SK-N-SH (cell line): ENCODE results near the gene KRT20. TPM values are rescaled to one million over a fixed set of nuclear protein-coding genes. Genes with fewer than 3 reads are reported as not detected.

ENCODE experiments used
- CTCF ChIA-PET: fragments of 300-600, 350-600 bp; formaldehyde crosslinking; extraction: SDS; loops from one replicate; lab custom pipeline; 2021; lab: Yijun Ruan, JAX
- POLR2A ChIA-PET: fragments of 350-600 bp; sonication (Branson Sonifier 250); formaldehyde crosslinking; extraction: SDS; loops from one replicate; lab custom pipeline; 2020; ENCODE audit warnings: antibody characterized with exemption, inconsistent platforms; lab: Yijun Ruan, JAX
- DNase-seq: peaks from one replicate; pipeline ENCODE4 v3.0.0; 2012
- H2AFZ ChIP-seq: fragments of 200-600 bp; sonication (generic); 2 replicates; pipeline ENCODE4 v1.8.1; 2016; ENCODE audit warnings: antibody characterized with exemption, mild to moderate bottlenecking, low read depth
- H3F3A ChIP-seq: fragments of 200-600 bp; sonication (generic); replicated peaks from 2 replicates; pipeline ENCODE3; 2016; ENCODE audit warnings: antibody characterized with exemption, mild to moderate bottlenecking; ENCODE audit not compliant: insufficient read depth
- H3K27ac ChIP-seq, 2 experiments: fragments of 200-500 bp in 1 of 2; fragments of 200-600 bp in 1 of 2; sonication (Bioruptor generic) in 1 of 2; sonication (generic), shearing (Covaris generic) in 1 of 2; 2 replicates each; pipeline versions ENCODE4 v1.5.1 to v1.6.1; 2014 to 2016; ENCODE audit warnings: low read depth in 2 of 2, inconsistent platforms in 1 of 2, low read length in 1 of 2, mild to moderate bottlenecking in 1 of 2, mixed read lengths in 1 of 2
- H3K27me3 ChIP-seq: fragments of 200-600 bp; sonication (generic), shearing (Covaris generic); 2 replicates; pipeline ENCODE4 v1.6.1; 2016; ENCODE audit warnings: mixed run types; ENCODE audit not compliant: insufficient read depth
- H3K36me3 ChIP-seq, 2 experiments: fragments of 200-500 bp in 1 of 2; fragments of 200-600 bp in 1 of 2; sonication (Bioruptor generic) in 1 of 2; sonication (generic) in 1 of 2; replicated peaks in 1 of 2; 2 replicates each; pipeline versions ENCODE3 to v1.5.1; 2014 to 2016; ENCODE audit warnings: low read length in 1 of 2, mild to moderate bottlenecking in 1 of 2; ENCODE audit not compliant: insufficient read depth in 2 of 2, control insufficient read depth in 1 of 2
- H3K4me1 ChIP-seq, 2 experiments: fragments of 200-500 bp in 1 of 2; fragments of 200-600 bp in 1 of 2; sonication (Bioruptor generic) in 1 of 2; sonication (generic), shearing (Covaris generic) in 1 of 2; 2 replicates each; pipeline versions ENCODE4 v1.5.1 to v1.6.1; 2014 to 2016; ENCODE audit warnings: low read depth in 1 of 2, low read length in 1 of 2, mixed run types in 1 of 2; ENCODE audit not compliant: insufficient read depth in 2 of 2, control insufficient read depth in 1 of 2
- H3K4me2 ChIP-seq: fragments of 200-600 bp; sonication (generic), shearing (Covaris generic); 2 replicates; pipeline ENCODE4 v1.6.1; 2017; ENCODE audit warnings: mixed run types
- H3K4me3 ChIP-seq, 2 experiments: fragments of 200-500 bp in 1 of 2; fragments of 200-600 bp in 1 of 2; sonication (Bioruptor generic) in 1 of 2; sonication (generic), shearing (Covaris generic) in 1 of 2; 2 replicates each; pipeline versions ENCODE4 v1.5.1 to v1.8.1; 2014 to 2016; ENCODE audit warnings: low read depth in 2 of 2, inconsistent platforms in 1 of 2, low read length in 1 of 2, mild to moderate bottlenecking in 1 of 2, mixed read lengths in 1 of 2, moderate library complexity in 1 of 2
- H3K79me2 ChIP-seq: fragments of 200-600 bp; sonication (generic); 2 replicates; pipeline ENCODE4 v1.8.1; 2017; ENCODE audit warnings: mild to moderate bottlenecking; ENCODE audit not compliant: insufficient read depth
- H3K9ac ChIP-seq: fragments of 200-600 bp; sonication (generic); 2 replicates; pipeline ENCODE4 v1.6.1; 2017; ENCODE audit warnings: mixed run types
- H3K9me2 ChIP-seq: fragments of 200-600 bp; sonication (generic); 2 replicates; pipeline ENCODE4 v1.6.1; 2017; ENCODE audit warnings: mixed run types
- H3K9me3 ChIP-seq: fragments of 200-600 bp; sonication (generic); 2 replicates; pipeline ENCODE4 v1.6.1; 2017; ENCODE audit warnings: mixed run types, mild to moderate bottlenecking, moderate library complexity
- H4K20me1 ChIP-seq: fragments of 200-600 bp; sonication (generic); 2 replicates; pipeline ENCODE4 v1.6.1; 2017; ENCODE audit warnings: mild to moderate bottlenecking, mixed run types; ENCODE audit not compliant: insufficient read depth
- ELF1 ChIP-seq: IDR thresholded peaks from 2 replicates; pipeline ENCODE4 v1.4.0; 2012
- EZH2phosphoT487 ChIP-seq: fragments of 200-600 bp; sonication (generic); IDR thresholded peaks from 2 replicates; pipeline ENCODE4 v1.6.1; 2017; ENCODE audit warnings: low read depth, mixed run types, mild to moderate bottlenecking, antibody characterized with exemption, moderate library complexity, borderline replicate concordance
- FOXJ3 ChIP-seq: sonication (generic); formaldehyde crosslinking; IDR thresholded peaks from 2 replicates; pipeline ENCODE4 v1.5.1; 2020; ENCODE audit warnings: mild to moderate bottlenecking, missing genetic modification reagents
- FOXM1 ChIP-seq: IDR thresholded peaks from 2 replicates; pipeline ENCODE4 v1.4.0; 2012; ENCODE audit warnings: low read depth, mild to moderate bottlenecking
- JUND ChIP-seq: IDR thresholded peaks from 2 replicates; pipeline ENCODE4 v1.4.0; 2012
- MXI1 ChIP-seq: IDR thresholded peaks from 2 replicates; pipeline ENCODE4 v1.6.1; 2012; ENCODE audit warnings: mild to moderate bottlenecking, low read depth, low read length, improper control_type of control experiment
- NFIC ChIP-seq: IDR thresholded peaks from 2 replicates; pipeline ENCODE4 v1.4.0; 2012; ENCODE audit warnings: borderline replicate concordance
- RAD21 ChIP-seq: IDR thresholded peaks from 2 replicates; pipeline ENCODE4 v1.6.1; 2012; ENCODE audit warnings: mild to moderate bottlenecking, low read length
- RCOR1 ChIP-seq: fragments of 150-350 bp; IDR thresholded peaks from 2 replicates; pipeline ENCODE4 v1.6.1; 2017; ENCODE audit warnings: antibody characterized with exemption, low read length
- RXRA ChIP-seq: IDR thresholded peaks from 2 replicates; pipeline ENCODE4 v1.4.0; 2012; ENCODE audit warnings: low read depth, mild to moderate bottlenecking, borderline replicate concordance
- SIN3A ChIP-seq: IDR thresholded peaks from 2 replicates; pipeline ENCODE4 v1.6.1; 2012; ENCODE audit warnings: low read depth, mild to moderate bottlenecking, low read length, moderate library complexity, borderline replicate concordance
- TCF12 ChIP-seq: IDR thresholded peaks from 2 replicates; pipeline ENCODE4 v1.4.0; 2012
- TEAD4 ChIP-seq: IDR thresholded peaks from 2 replicates; pipeline ENCODE4 v1.4.0; 2012; ENCODE audit warnings: mild to moderate bottlenecking, borderline replicate concordance; ENCODE audit not compliant: insufficient read depth
- WGBS: methylation state at CpG from one replicate; pipeline ENCODE4 v1.1.6; 2017; ENCODE audit warnings: low lambda C conversion rate; 5-methylcytosine and 5-hydroxymethylcytosine counted together
- polyA plus RNA-seq, 3 experiments: library from polyadenylated mRNA; depleted of rRNA; stranded (reverse); fragments of >200 nt; gene quantifications; 2 replicates each; pipeline ENCODE4 v1.2.3, GENCODE V29; 2012
- TF ChIP-seq, protein P1 (sequence below): IDR thresholded peaks from 2 replicates; pipeline ENCODE4 v1.4.0; 2012; ENCODE audit warnings: low read depth
- TF ChIP-seq, protein P2 (sequence below): fragments of 150-350 bp; IDR thresholded peaks from 2 replicates; pipeline ENCODE4 v1.6.1; 2016; ENCODE audit warnings: mild to moderate bottlenecking, low read depth, low read length
- TF ChIP-seq, protein P3 (sequence below): IDR thresholded peaks from 2 replicates; pipeline ENCODE4 v1.4.0; 2012; ENCODE audit warnings: low read depth, borderline replicate concordance
- TF ChIP-seq, protein P4 (sequence below): fragments of 200-600 bp; sonication (generic); IDR thresholded peaks from 2 replicates; pipeline ENCODE4 v1.6.1; 2017; ENCODE audit warnings: antibody characterized with exemption, mild to moderate bottlenecking, moderate library complexity

KRT20 gene
- polyA plus RNA-seq, 1 of the 3 experiments (the other 2 are of a cell fraction): not detected

DNA sequence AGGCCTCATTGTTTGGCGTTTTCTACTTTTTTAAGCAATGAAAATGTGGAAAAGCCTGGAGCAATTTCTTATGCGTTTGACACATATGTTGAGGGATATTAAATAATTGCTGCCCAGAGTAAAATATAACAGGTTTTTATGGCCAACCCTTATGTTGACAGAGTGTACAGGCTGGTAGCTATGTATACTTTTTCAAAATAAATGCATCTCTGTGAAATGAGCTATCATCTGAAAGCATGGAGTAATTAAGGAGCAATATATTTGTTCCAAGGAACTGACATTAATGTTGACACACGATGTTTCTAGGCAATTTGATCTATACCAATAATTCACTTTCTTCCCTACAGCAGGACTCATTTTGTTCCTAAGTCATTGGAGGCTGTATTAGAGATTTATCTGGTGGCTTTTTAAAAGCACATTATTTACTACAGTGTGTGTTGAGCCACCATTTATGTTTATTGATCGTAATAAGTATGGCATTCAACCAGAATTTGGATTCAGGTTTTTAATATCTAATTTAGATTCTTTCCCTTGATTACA lies 11.9 kb upstream of the KRT20 start:
- CTCF ChIA-PET: interaction anchor here (1.2 to 2.0 kb wide), 4 partner anchors 635 to 766 kb away, joined by 3 to 5 read pairs (median 4); no protein-coding TSS in a partner anchor
- POLR2A ChIA-PET: no interaction called here

More for the DNA sequence above, 11.9 kb upstream of the KRT20 start:
- H3K4me2 ChIP-seq: no peak overlapping the region
- H3K27me3 ChIP-seq: peaks cover 65% of the 10 kb centered on the region; the same call in 1 of the 2 replicates
- H3K4me1 ChIP-seq: no peaks in the 10 kb centered on the region
- H3F3A ChIP-seq: no peaks in the 10 kb centered on the region
- no peak overlapping the region for H2AFZ ChIP-seq
- no peaks in the 10 kb centered on the region for H3K9me3 ChIP-seq
- WGBS: 18% methylated on average over 4 of the region's 4 CpGs
- H3K9me2 ChIP-seq: no peaks in the 10 kb centered on the region
- H3K4me3 ChIP-seq: no peak overlapping the region
- no peak for DNase-seq
- TF ChIP-seq RXRA (no peak), JUND (no peak), TCF12 (no peak), TEAD4 (no peak), RAD21 (no peak), ELF1 (no peak), FOXJ3 (CRISPR knock-in tag) (no peak), MXI1 (no peak), FOXM1 (no peak), SIN3A (no peak), RCOR1 (no peak), NFIC (no peak), EZH2phosphoT487 (no peak)
- TF ChIP-seq, protein P1, sequence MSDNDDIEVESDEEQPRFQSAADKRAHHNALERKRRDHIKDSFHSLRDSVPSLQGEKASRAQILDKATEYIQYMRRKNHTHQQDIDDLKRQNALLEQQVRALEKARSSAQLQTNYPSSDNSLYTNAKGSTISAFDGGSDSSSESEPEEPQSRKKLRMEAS: no peak
- TF ChIP-seq, protein P2, sequence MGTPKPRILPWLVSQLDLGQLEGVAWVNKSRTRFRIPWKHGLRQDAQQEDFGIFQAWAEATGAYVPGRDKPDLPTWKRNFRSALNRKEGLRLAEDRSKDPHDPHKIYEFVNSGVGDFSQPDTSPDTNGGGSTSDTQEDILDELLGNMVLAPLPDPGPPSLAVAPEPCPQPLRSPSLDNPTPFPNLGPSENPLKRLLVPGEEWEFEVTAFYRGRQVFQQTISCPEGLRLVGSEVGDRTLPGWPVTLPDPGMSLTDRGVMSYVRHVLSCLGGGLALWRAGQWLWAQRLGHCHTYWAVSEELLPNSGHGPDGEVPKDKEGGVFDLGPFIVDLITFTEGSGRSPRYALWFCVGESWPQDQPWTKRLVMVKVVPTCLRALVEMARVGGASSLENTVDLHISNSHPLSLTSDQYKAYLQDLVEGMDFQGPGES: no peak
- TF ChIP-seq, protein P3, sequence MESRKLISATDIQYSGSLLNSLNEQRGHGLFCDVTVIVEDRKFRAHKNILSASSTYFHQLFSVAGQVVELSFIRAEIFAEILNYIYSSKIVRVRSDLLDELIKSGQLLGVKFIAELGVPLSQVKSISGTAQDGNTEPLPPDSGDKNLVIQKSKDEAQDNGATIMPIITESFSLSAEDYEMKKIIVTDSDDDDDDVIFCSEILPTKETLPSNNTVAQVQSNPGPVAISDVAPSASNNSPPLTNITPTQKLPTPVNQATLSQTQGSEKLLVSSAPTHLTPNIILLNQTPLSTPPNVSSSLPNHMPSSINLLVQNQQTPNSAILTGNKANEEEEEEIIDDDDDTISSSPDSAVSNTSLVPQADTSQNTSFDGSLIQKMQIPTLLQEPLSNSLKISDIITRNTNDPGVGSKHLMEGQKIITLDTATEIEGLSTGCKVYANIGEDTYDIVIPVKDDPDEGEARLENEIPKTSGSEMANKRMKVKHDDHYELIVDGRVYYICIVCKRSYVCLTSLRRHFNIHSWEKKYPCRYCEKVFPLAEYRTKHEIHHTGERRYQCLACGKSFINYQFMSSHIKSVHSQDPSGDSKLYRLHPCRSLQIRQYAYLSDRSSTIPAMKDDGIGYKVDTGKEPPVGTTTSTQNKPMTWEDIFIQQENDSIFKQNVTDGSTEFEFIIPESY: no peak
- TF ChIP-seq, protein P4, sequence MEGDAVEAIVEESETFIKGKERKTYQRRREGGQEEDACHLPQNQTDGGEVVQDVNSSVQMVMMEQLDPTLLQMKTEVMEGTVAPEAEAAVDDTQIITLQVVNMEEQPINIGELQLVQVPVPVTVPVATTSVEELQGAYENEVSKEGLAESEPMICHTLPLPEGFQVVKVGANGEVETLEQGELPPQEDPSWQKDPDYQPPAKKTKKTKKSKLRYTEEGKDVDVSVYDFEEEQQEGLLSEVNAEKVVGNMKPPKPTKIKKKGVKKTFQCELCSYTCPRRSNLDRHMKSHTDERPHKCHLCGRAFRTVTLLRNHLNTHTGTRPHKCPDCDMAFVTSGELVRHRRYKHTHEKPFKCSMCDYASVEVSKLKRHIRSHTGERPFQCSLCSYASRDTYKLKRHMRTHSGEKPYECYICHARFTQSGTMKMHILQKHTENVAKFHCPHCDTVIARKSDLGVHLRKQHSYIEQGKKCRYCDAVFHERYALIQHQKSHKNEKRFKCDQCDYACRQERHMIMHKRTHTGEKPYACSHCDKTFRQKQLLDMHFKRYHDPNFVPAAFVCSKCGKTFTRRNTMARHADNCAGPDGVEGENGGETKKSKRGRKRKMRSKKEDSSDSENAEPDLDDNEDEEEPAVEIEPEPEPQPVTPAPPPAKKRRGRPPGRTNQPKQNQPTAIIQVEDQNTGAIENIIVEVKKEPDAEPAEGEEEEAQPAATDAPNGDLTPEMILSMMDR: no peak
- H3K79me2 ChIP-seq: no peaks in the 10 kb centered on the region
- H3K9ac ChIP-seq: no peak overlapping the region
- no peaks in the 10 kb centered on the region for H3K36me3 ChIP-seq
- no peak overlapping the region for H3K27ac ChIP-seq
- H4K20me1 ChIP-seq: no peaks in the 10 kb centered on the region
